ELF-1 (cell line): ENCODE data around the gene RRP9.
A peak's percentile ranks its signal among the peaks of the same experiment; 100 is the strongest.
"Not testable (repeated sequence)": the region's sequence is repeated elsewhere in the genome, so short reads cannot be mapped to it uniquely, and the experiment has no call there.

ENCODE experiments used
- DNase-seq: peaks from one replicate; pipeline ENCODE4 v3.0.0-alpha.2; 2016; ENCODE audit warnings: low read depth, low spot score

Gene RRP9

GRCh38 chr3:51904034-51904823 is 37.5 kb downstream of the RRP9 start:
- DNase-seq = no peak

- peak; percentile 32 for DNase-seq
These were observed 39.3 kb downstream of the RRP9 start for GRCh38 chr3:51902361-51902760.

- not testable (repeated sequence) for DNase-seq
These were observed 41.7 kb downstream of the RRP9 start for GRCh38 chr3:51900043-51900442.

GRCh38 chr3:51897391-51897790 is 44.3 kb downstream of the RRP9 start:
- DNase-seq = no peak

GRCh38 chr3:51896607-51897305 is 44.9 kb downstream of the RRP9 start:
- no peak for DNase-seq

GRCh38 chr3:51894939-51895338 is 46.8 kb downstream of the RRP9 start:
- no peak for DNase-seq

- no peak for DNase-seq
These were observed 47.3 kb downstream of the RRP9 start for GRCh38 chr3:51894391-51894790.

GRCh38 chr3:51891242-51892039 is 50.3 kb downstream of the RRP9 start:
- DNase-seq = no peak

GRCh38 chr3:51888463-51889105 is 53.1 kb downstream of the RRP9 start:
- no peak for DNase-seq

GRCh38 chr3:51887620-51888019 is 54.1 kb downstream of the RRP9 start:
- no peak for DNase-seq

GRCh38 chr3:51886447-51886846 is 55.3 kb downstream of the RRP9 start:
- no peak for DNase-seq
